Nephron (organoid): ENCODE results near the gene ADAMTSL5.

ENCODE experiments used
- H3K27ac Mint-ChIP-seq, 3 experiments: 2 replicates each; pipeline ENCODE4 v1.8.0; 2020; ENCODE audit warnings: mixed read lengths in 3 of 3, mild to moderate bottlenecking in 2 of 3, moderate library complexity in 1 of 3
- H3K27me3 Mint-ChIP-seq: 2 replicates; pipeline ENCODE4 v1.8.0; 2021; ENCODE audit warnings: low read depth, mild to moderate bottlenecking, moderate library complexity, mixed read lengths
- H3K36me3 Mint-ChIP-seq: 2 replicates; pipeline ENCODE4 v1.8.0; 2020; ENCODE audit warnings: low read depth, mixed read lengths
- H3K4me1 Mint-ChIP-seq: 2 replicates; pipeline ENCODE4 v1.8.0; 2020; ENCODE audit warnings: mixed read lengths
- H3K4me3 Mint-ChIP-seq, 3 experiments: 2 replicates each; pipeline ENCODE4 v1.8.0; 2020; ENCODE audit warnings: mild to moderate bottlenecking in 3 of 3, mixed read lengths in 3 of 3, moderate library complexity in 2 of 3
- H3K9me3 Mint-ChIP-seq: 2 replicates; pipeline ENCODE4 v1.8.0; 2020; ENCODE audit warnings: mixed read lengths
- CTCF ChIP-seq, 3 experiments: fragments of 200-600 bp; sonication (generic); IDR thresholded peaks; one replicate each; pipeline ENCODE4 v1.5.0; 2021; ENCODE audit warnings: antibody characterized with exemption in 3 of 3; ENCODE audit not compliant: unreplicated experiment in 3 of 3

ADAMTSL5 gene

GRCh38 chr19:1555487-1556389 lies 42.9 kb upstream of the ADAMTSL5 start:
- no peaks in the 10 kb centered on the region for H3K27me3 Mint-ChIP-seq
- H3K9me3 Mint-ChIP-seq = no peaks in the 10 kb centered on the region
- H3K4me3 Mint-ChIP-seq = no peak overlapping the region
- no peak for TF ChIP-seq CTCF (IDR thresholded peaks at IDR 0.05; ENCODE audit: unreplicated experiment in 3 of 3)
- peaks cover 5% of the 10 kb centered on the region for H3K4me1 Mint-ChIP-seq
- H3K27ac Mint-ChIP-seq = no peak overlapping the region
- H3K36me3 Mint-ChIP-seq = peaks cover 22% of the 10 kb centered on the region

- H3K27ac Mint-ChIP-seq = no peak overlapping the region
- H3K27me3 Mint-ChIP-seq = no peaks in the 10 kb centered on the region
- H3K4me3 Mint-ChIP-seq = no peak overlapping the region
- H3K9me3 Mint-ChIP-seq = no peaks in the 10 kb centered on the region
- TF ChIP-seq CTCF (IDR thresholded peaks at IDR 0.05; ENCODE audit: unreplicated experiment in 3 of 3) = no peak
- H3K4me1 Mint-ChIP-seq = peaks cover 5% of the 10 kb centered on the region
- peaks cover 22% of the 10 kb centered on the region for H3K36me3 Mint-ChIP-seq
These were observed 42.1 kb upstream of the ADAMTSL5 start for GRCh38 chr19:1554968-1555367.

- H3K27me3 Mint-ChIP-seq = peaks cover 4% of the 10 kb centered on the region
- no peaks in the 10 kb centered on the region for H3K9me3 Mint-ChIP-seq
- no peaks in the 10 kb centered on the region for H3K4me1 Mint-ChIP-seq
- no peak for TF ChIP-seq CTCF (IDR thresholded peaks at IDR 0.05; ENCODE audit: unreplicated experiment in 3 of 3)
- no peak overlapping the region for H3K27ac Mint-ChIP-seq
- peaks cover 17% of the 10 kb centered on the region for H3K36me3 Mint-ChIP-seq
- H3K4me3 Mint-ChIP-seq = no peak overlapping the region
These were observed 40.6 kb upstream of the ADAMTSL5 start for GRCh38 chr19:1553415-1553814.

GRCh38 chr19:1551068-1552040 lies 38.5 kb upstream of the ADAMTSL5 start:
- Mint-ChIP-seq H3K9me3 (no peaks in the 10 kb centered on the region), H3K27me3 (peaks cover 5% of the 10 kb centered on the region), H3K36me3 (peaks cover 4% of the 10 kb centered on the region), H3K4me3 (no peak overlapping the region), H3K27ac (no peak overlapping the region), H3K4me1 (no peaks in the 10 kb centered on the region)
- no peak for TF ChIP-seq CTCF (IDR thresholded peaks at IDR 0.05; ENCODE audit: unreplicated experiment in 3 of 3)

GRCh38 chr19:1549332-1549945 lies 36.6 kb upstream of the ADAMTSL5 start:
- Mint-ChIP-seq H3K4me1 (no peaks in the 10 kb centered on the region), H3K36me3 (no peaks in the 10 kb centered on the region), H3K9me3 (no peaks in the 10 kb centered on the region), H3K4me3 (no peak overlapping the region), H3K27ac (no peak overlapping the region), H3K27me3 (peaks cover 23% of the 10 kb centered on the region)
- no peak for TF ChIP-seq CTCF (IDR thresholded peaks at IDR 0.05; ENCODE audit: unreplicated experiment in 3 of 3)
